Duodenal mucosa (tissue), 2 donors: ENCODE results near the gene CLDN24.
"Not testable (repeated sequence)": the region's sequence is repeated elsewhere in the genome, so short reads cannot be mapped to it uniquely, and the experiment has no call there.

Experiments
- H3K27ac ChIP-seq: one replicate; pipeline ENCODE4 v1.7.0; 2013; ENCODE audit warnings: low read depth, low read length
- H3K27me3 ChIP-seq, 2 donors: one replicate each; pipeline ENCODE4 v1.7.0; 2013; ENCODE audit warnings: low read length in 2 of 2, control low read depth in 1 of 2; ENCODE audit not compliant: insufficient read depth in 2 of 2, control insufficient read depth in 1 of 2
- H3K36me3 ChIP-seq, 2 donors: one replicate each; pipeline ENCODE4 v1.7.0; 2013; ENCODE audit warnings: low read length in 2 of 2, control low read depth in 1 of 2; ENCODE audit not compliant: insufficient read depth in 2 of 2, control insufficient read depth in 1 of 2
- H3K4me1 ChIP-seq, 2 donors: one replicate each; pipeline ENCODE4 v1.7.0; 2013; ENCODE audit warnings: low read length in 2 of 2, control low read depth in 1 of 2; ENCODE audit not compliant: insufficient read depth in 2 of 2, control insufficient read depth in 1 of 2
- H3K4me3 ChIP-seq, 2 donors: one replicate each; pipeline ENCODE4 v1.7.0; 2013; ENCODE audit warnings: low read length in 2 of 2, low read depth in 1 of 2
- H3K9ac ChIP-seq, 2 donors: one replicate each; pipeline ENCODE4 v1.7.0; 2013; ENCODE audit warnings: low read length in 2 of 2, low read depth in 1 of 2
- H3K9me3 ChIP-seq, 2 donors: one replicate each; pipeline ENCODE4 v1.7.0; 2013; ENCODE audit warnings: low read length in 2 of 2, control low read depth in 1 of 2; ENCODE audit not compliant: control insufficient read depth in 1 of 2

The CLDN24 gene

DNA sequence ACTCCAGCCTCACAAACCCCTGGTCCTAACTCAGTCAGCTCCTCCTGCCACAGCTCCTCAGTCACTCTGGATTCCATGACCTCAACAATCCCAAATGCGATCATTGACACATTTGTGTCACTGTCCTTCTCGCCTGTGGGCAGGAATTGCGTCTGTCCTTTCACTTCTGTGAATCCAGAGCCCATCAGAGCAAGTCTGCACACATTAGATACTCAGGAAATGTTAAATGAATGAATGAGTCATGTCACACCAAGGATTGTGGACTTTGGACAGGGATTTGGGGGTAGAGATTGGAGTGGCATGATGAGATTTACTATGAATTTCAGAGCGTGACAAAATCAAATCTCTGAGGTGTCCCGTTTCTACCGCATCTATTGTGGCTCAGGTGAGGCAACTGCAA is 11.8 kb upstream of the CLDN24 start:
- H3K36me3 ChIP-seq, result no peaks in the 10 kb centered on the region
- no peak overlapping the region for H3K27ac ChIP-seq
- H3K9ac ChIP-seq, result no peak overlapping the region
- peaks cover 0 to 3% of the 10 kb centered on the region in 2 donors for H3K27me3 ChIP-seq
- no peak overlapping the region for H3K4me3 ChIP-seq
- H3K4me1 ChIP-seq, result peaks cover 3 to 5% of the 10 kb centered on the region in 2 donors
- peaks cover 0 to 5% of the 10 kb centered on the region in 2 donors for H3K9me3 ChIP-seq

DNA sequence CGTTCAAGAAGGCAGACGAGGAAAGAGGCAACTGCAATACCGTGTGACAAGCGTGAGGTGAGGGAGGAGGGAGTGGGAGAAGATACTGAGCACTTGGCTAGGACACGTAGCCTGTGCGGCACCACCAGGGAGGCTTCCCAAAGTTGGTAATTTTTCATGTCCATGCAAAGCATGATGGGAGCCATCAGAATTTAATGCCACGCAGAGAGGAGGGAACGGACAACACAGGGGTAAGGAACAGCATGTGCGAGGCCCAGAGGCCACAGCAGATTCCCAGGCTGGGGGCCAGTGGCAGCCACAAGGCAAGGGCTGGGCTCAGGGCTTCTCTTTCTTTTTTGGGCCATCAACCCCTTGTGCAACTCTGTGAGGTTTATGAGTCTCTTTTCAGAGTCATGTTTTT is 11.0 kb upstream of the CLDN24 start:
- H3K36me3 ChIP-seq, result no peaks in the 10 kb centered on the region
- H3K27me3 ChIP-seq, result peaks cover 0 to 3% of the 10 kb centered on the region in 2 donors
- no peak overlapping the region for H3K4me3 ChIP-seq
- H3K4me1 ChIP-seq, result peaks cover 3 to 5% of the 10 kb centered on the region in 2 donors
- H3K27ac ChIP-seq, result no peak overlapping the region
- peaks cover 0 to 6% of the 10 kb centered on the region in 2 donors for H3K9me3 ChIP-seq
- H3K9ac ChIP-seq, result no peak overlapping the region

DNA sequence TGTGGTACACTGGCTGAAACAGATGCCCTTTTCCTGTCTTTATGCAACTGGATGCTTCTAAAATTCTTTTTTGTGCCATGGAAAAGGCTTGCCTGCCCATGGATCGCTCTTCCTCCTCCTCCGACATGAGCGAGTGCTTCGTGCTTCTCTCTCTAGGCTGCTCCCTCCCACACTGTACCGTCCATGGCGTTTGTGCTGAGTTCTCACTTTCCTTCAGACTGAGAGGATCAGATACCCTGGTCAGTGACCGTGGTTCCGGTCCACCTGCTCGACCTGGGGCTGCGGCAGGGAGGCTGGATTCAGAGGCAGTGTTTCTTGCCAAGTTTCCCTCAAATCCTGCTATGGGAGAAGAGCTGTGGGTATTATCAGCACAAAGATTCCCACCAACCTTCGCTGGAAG is 10.2 kb upstream of the CLDN24 start:
- no peak overlapping the region for H3K27ac ChIP-seq
- no peaks in the 10 kb centered on the region for H3K36me3 ChIP-seq
- peaks cover 3 to 5% of the 10 kb centered on the region in 2 donors for H3K4me1 ChIP-seq
- H3K4me3 ChIP-seq, result no peak overlapping the region
- no peak overlapping the region for H3K9ac ChIP-seq
- H3K9me3 ChIP-seq, result peaks cover 0 to 6% of the 10 kb centered on the region in 2 donors
- H3K27me3 ChIP-seq, result peaks cover 0 to 3% of the 10 kb centered on the region in 2 donors

DNA sequence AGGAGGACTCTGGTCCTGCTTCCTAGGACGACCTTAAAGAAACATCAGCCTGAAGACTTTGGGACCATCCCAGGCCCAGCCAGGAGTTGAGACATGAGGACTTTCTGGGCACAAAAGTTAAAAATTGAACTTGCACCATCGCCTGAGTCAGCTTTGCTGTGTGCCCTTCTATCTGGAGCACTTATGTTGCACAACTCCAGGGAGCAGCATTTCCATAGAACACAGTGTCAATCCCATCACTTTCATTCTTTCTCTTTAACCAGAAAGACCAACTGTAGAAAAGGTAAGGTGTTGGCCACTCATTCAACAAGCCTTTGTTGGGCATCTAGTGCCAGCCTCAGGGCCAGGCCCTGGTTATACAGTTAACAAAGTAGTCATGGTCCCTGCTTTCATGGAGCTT is 8.6 kb upstream of the CLDN24 start:
- H3K9me3 ChIP-seq, result peaks cover 0 to 6% of the 10 kb centered on the region in 2 donors
- H3K4me3 ChIP-seq, result no peak overlapping the region
- peaks cover 3 to 5% of the 10 kb centered on the region in 2 donors for H3K4me1 ChIP-seq
- no peak overlapping the region for H3K27ac ChIP-seq
- H3K27me3 ChIP-seq, result peaks cover 0 to 3% of the 10 kb centered on the region in 2 donors
- no peaks in the 10 kb centered on the region for H3K36me3 ChIP-seq
- H3K9ac ChIP-seq, result no peak overlapping the region

DNA sequence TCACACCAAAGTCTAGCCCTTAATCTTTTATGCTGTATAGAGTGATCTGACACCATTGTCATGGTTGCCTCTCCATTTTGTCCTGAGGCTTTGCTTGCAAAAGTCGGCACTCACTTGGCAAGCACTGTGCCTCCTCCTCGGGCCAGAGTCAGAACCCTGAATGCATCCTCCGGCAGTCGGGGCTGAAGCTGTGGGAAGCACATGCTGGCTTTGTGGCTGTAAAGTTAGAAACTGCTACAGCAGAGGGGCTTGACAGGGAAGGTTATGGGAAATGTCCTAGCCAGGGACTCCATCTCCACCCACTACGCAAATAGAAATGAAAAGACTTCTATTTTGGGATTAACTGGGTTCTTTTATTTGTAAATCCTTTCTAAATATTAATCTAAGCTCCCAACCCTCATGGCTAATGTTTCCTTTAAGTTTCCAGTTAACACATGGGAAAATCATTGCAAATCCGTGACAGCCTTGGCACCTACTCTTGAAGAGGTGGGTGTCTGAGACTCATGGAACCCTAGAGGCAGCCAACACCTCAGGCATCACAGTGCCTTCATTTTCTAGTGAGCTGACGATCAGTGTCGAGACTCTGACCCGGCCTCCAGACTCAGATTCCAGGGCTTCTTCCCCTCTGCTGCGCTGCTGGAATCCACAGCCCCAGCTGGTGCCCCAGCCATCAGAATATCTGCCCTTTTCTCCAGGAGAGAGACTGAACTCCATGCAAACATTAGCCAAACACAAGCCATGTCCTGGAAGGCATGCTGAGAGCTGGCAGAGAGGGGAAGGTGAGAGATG is 7.9 kb upstream of the CLDN24 start:
- Histone ChIP-seq H3K27ac (no peak overlapping the region), H3K4me3 (no peak overlapping the region), H3K36me3 (no peaks in the 10 kb centered on the region), H3K9me3 (peaks cover 0 to 6% of the 10 kb centered on the region in 2 donors), H3K4me1 (peaks cover 0 to 5% of the 10 kb centered on the region in 2 donors), H3K9ac (no peak overlapping the region), H3K27me3 (peaks cover 0 to 3% of the 10 kb centered on the region in 2 donors)

DNA sequence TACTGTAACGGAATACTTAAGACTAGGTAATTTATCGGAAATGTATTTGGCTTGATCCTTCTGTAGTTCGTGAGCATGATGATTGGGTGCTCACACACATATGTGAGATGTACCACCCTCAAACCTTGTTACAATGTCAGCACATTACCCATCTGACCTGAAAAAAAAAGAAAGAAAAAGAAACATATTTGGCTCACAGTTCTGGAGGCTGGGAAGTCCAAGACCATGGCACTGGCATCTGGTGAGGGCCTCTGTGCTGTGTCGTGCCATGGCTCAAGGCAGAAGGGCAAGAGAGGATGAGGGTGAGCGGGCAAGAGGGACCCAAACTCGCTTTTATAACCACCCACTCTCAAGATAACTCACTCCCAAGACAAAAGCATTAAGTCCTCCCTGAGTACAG is 7.0 kb upstream of the CLDN24 start:
- Histone ChIP-seq H3K9ac (no peak overlapping the region), H3K27me3 (peaks cover 0 to 3% of the 10 kb centered on the region in 2 donors), H3K4me3 (no peak overlapping the region), H3K9me3 (peaks cover 0 to 6% of the 10 kb centered on the region in 2 donors), H3K36me3 (no peaks in the 10 kb centered on the region), H3K27ac (no peak overlapping the region), H3K4me1 (peaks cover 0 to 5% of the 10 kb centered on the region in 2 donors)

DNA sequence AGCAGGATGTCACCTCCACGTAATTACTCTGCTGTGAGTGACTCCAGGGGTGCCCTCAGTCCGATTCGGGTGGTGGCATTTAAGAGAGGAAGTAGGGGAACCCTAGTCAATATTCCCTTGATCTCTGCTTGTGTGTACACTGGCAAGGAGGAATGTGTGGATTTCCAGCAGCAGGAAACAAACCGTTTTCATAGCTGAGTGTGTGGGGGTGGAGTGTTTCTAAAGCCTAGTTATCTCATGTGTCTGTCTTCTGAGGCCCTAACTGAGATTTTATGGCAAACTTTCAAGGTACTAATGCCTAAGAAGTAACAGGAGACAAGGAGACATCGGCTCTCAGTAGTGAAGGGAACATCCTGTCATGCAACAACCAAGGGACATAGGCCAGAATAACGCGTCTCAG is 6.6 kb upstream of the CLDN24 start:
- H3K4me1 ChIP-seq, result peaks cover 0 to 3% of the 10 kb centered on the region in 2 donors
- H3K27ac ChIP-seq, result no peak overlapping the region
- H3K36me3 ChIP-seq, result no peaks in the 10 kb centered on the region
- no peak overlapping the region for H3K9ac ChIP-seq
- peaks cover 0 to 6% of the 10 kb centered on the region in 2 donors for H3K9me3 ChIP-seq
- peaks cover 0 to 3% of the 10 kb centered on the region in 2 donors for H3K27me3 ChIP-seq
- no peak overlapping the region for H3K4me3 ChIP-seq

DNA sequence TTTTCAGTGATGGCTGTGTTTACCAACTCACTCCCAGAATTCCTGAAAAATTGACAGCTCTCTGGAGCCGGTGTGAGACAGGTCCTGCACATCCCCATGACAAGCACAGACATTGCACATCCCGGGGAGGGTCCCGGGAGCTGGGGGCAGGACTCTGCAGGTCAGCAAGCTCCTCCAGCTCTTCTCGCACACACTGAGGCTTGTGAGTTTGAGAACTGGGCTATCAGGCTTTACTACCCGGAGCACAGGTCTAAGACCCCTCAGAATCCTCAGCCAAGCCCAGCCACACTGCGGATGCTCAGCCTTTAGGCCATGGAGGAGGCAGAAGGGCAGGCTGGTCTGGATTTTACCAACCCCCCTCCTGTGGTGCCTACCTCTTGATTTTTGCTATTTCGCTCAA is 5.6 kb upstream of the CLDN24 start:
- no peak overlapping the region for H3K9ac ChIP-seq

DNA sequence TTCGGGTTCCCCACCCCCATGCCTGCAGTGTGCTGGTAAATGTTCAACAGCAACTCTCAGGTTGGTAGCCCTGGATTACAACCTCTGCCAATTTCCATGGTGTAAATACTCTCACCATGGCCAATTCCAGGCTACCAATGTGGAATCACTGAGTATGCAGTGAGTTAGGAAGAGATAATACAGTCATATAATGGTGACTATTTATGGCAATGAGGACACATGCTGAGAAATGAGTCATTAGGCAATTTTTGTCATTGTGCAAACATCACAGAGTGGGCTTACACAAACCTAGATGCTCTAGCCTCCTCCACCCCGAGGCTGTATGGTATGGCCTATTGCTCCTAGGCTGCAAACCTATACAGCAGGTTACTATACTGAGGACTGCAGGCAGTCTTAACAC is 4.6 kb upstream of the CLDN24 start:
- no peak overlapping the region for H3K4me3 ChIP-seq
- H3K9ac ChIP-seq, result no peak overlapping the region
- peaks cover 0 to 6% of the 10 kb centered on the region in 2 donors for H3K9me3 ChIP-seq
- H3K4me1 ChIP-seq, result no peaks in the 10 kb centered on the region
- H3K27me3 ChIP-seq, result no peaks in the 10 kb centered on the region
- H3K36me3 ChIP-seq, result no peaks in the 10 kb centered on the region
- no peak overlapping the region for H3K27ac ChIP-seq

More for the DNA sequence above, 5.6 kb upstream of the CLDN24 start:
- H3K4me1 ChIP-seq, result no peaks in the 10 kb centered on the region
- H3K36me3 ChIP-seq, result no peaks in the 10 kb centered on the region
- H3K9me3 ChIP-seq, result peaks cover 0 to 6% of the 10 kb centered on the region in 2 donors
- no peak overlapping the region for H3K27ac ChIP-seq
- H3K27me3 ChIP-seq, result no peaks in the 10 kb centered on the region
- no peak overlapping the region for H3K4me3 ChIP-seq

DNA sequence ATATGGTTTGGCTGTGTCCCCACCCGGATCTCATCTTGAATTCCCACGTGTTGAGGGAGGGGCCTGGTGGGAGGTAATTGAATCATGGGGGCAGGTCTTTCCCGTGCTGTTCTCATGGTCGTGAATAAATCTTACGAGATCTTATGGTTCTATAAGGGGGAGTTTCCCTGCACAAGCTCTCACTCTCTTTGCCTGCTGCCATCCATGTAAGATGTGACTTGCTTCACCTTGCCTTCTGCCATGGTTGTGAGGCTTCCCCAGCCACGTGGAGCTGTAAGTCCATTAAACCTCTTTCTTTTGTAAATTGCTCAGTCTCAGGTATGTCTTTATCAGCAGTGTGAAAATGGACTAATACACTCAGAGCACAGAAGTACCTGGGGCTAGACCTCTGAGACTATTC is 4.2 kb upstream of the CLDN24 start:
- H3K4me1 ChIP-seq, H3K9me3 ChIP-seq: not testable (repeated sequence)

More for the DNA sequence above, 4.2 kb upstream of the CLDN24 start:
- H3K27me3 ChIP-seq, H3K36me3 ChIP-seq, H3K4me3 ChIP-seq, H3K27ac ChIP-seq, H3K9ac ChIP-seq: not testable (repeated sequence)
